H1 (cell line): ENCODE measurements around the gene AFAP1L1.

Experiments used
- CEBPB ChIP-seq: IDR thresholded peaks from 2 replicates; pipeline ENCODE4 v1.6.1; 2012; ENCODE audit warnings: low read depth, low read length
- CTCF ChIP-seq, 3 experiments: IDR thresholded peaks; 1 replicate in 2 of 3; 2 replicates in 1 of 3; pipeline versions ENCODE4 v1.5.1 to v1.6.1; 2011; ENCODE audit warnings: low read length in 3 of 3, mild to moderate bottlenecking in 3 of 3, inconsistent platforms in 2 of 3, low read depth in 1 of 3, moderate library complexity in 1 of 3; ENCODE audit not compliant: insufficient read depth in 1 of 3; ENCODE audit errors: control extremely low read depth in 1 of 3
- JUND ChIP-seq: IDR thresholded peaks from 2 replicates; pipeline ENCODE4 v1.6.1; 2011; ENCODE audit warnings: mild to moderate bottlenecking, improper control_type of control experiment, low read length
- POLR2A ChIP-seq, 2 experiments: IDR thresholded peaks; 1 replicate in 1 of 2; 2 replicates in 1 of 2; pipeline ENCODE4 v1.6.1; 2011; ENCODE audit warnings: low read depth in 2 of 2, low read length in 2 of 2, mild to moderate bottlenecking in 2 of 2; ENCODE audit errors: control extremely low read depth in 1 of 2
- POU5F1 ChIP-seq: IDR thresholded peaks from 2 replicates; pipeline ENCODE4 v1.6.1; 2011; ENCODE audit warnings: low read depth, mild to moderate bottlenecking, low read length, moderate library complexity
- SP2 ChIP-seq: IDR thresholded peaks from 2 replicates; pipeline ENCODE4 v1.6.1; 2012; ENCODE audit warnings: mild to moderate bottlenecking, low read length, inconsistent platforms
- TBP ChIP-seq: IDR thresholded peaks from 2 replicates; pipeline ENCODE4 v1.6.1; 2011; ENCODE audit warnings: low read depth, low read length, improper control_type of control experiment

- no peak for TF ChIP-seq CTCF (IDR thresholded peaks at IDR 0.05; ENCODE audit: control extremely low read depth in 1 of 3, insufficient read depth in 1 of 3, low read depth in 1 of 3, low read length in 3 of 3)
- no peak for TF ChIP-seq JUND
- no peak for TF ChIP-seq SP2
- no peak for TF ChIP-seq POU5F1
- no peak for TF ChIP-seq CEBPB
- no peak for TF ChIP-seq POLR2A (IDR thresholded peaks at IDR 0.05; ENCODE audit: control extremely low read depth in 1 of 2, low read depth in 2 of 2, low read length in 2 of 2)
- no peak for TF ChIP-seq TBP
These were observed 54.2 kb downstream of the AFAP1L1 start for GRCh38 chr5:149325894-149326293.
